H54 (cell line): ENCODE results near the gene DDR2.
A peak's percentile ranks its signal among the peaks of the same experiment; 100 is the strongest.
"Not testable (repeated sequence)": the region's sequence is repeated elsewhere in the genome, so short reads cannot be mapped to it uniquely, and the experiment has no call there.

Experiments used
- DNase-seq: peaks from one replicate; pipeline ENCODE4 v3.0.0; 2011; ENCODE audit warnings: low spot score, mixed read lengths; ENCODE audit not compliant: insufficient read length
- FAIRE-seq: peaks from 3 replicates; lab custom pipeline; 2011; peaks lifted over from hg19 to GRCh38; lab: Jason Lieb, UNC
- POLR2A ChIP-seq: IDR thresholded peaks from 2 replicates; pipeline ENCODE4 v1.6.1; 2011; ENCODE audit warnings: low read depth, mild to moderate bottlenecking, low read length

The DDR2 gene

DNA sequence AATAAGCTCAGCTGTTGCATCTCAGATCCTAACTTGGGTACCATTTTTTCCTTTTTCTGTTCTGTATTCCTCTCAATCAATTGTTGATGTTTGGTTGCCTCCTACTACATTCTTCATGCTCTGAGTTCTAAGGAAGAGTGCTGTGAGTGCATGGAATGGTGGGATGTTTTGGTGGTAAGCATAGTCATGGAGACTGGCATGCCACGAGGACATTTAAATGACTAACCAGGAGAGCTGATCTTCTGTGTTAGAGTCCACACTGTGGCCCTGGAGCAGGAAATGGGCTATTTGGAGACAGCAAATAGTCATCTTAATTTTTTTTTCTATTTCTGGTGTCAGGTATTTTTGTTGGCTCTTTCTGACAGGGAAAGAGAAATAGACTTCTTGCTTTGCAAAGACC is 88.7 kb downstream of the DDR2 start:
- DNase-seq (no peak), FAIRE-seq (no peak)
- no peak for TF ChIP-seq POLR2A

DNA sequence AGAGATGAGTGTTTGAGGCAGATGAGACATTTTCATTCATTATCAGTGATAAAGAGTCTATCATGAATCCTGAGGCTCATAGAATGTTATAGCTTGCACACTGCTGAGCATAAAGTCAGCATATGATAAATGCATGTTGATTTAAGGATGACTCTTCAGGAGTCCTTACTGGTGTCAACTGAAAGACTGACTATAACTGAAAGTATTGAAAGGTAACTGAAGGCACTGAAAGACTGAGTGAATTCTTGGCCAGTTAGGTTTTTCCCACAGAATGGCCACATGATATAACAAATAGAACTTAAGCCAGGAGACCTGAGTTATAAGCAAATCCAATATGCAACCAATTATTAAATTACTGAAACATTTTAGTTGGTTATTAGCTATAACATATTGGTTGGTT is 89.2 kb downstream of the DDR2 start:
- TF ChIP-seq POLR2A, result no peak
- DNase-seq (no peak), FAIRE-seq (no peak)

DNA sequence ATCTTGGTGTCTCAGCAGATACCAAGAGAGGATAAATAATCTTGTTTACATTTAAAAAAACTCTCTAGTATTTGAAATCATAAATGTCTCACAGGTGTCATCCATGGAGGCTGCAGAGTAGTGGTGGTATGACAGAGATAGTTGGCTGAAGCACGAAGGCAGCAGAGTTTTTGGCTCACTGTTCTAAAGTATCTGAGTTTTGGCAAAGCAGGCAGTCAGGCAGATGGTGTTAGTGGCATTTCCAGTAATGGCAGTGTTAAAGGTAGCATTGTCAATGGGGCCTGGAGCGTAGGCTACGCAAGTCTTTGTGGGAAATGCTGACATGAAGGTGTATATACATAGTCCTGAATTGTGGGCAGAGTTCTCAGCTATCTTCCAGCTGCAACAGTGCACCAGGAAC is 89.8 kb downstream of the DDR2 start:
- no peak for DNase-seq
- no peak for FAIRE-seq
- TF ChIP-seq POLR2A, result no peak

DNA sequence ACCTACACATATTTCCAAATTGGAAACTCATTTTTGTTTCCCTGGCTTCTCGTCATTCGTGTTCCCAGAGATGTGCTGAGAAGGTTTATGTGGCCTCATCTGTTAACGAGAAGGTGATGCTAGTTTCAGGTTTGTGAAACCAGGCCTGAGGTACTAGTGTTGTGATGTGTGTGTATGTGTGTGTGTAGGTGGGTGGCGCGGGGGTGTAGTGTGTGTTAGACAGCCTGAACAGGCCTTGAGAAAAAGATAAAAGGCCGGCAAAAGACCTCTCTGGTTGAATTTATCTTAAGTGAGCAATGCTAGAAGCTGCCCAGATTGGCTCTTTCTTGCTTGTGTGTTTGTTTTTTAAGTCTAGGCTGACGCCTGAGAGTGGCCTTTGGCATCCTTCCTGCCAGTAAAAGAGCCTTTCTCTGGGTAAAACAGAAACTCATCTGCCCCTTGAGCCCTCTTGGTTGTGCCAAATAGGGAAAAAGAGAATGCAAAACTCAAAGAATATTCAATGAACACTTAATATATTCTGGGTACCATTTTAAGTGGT is 92.4 kb downstream of the DDR2 start:
- DNase-seq (no peak), FAIRE-seq (no peak)
- TF ChIP-seq POLR2A, result no peak

DNA sequence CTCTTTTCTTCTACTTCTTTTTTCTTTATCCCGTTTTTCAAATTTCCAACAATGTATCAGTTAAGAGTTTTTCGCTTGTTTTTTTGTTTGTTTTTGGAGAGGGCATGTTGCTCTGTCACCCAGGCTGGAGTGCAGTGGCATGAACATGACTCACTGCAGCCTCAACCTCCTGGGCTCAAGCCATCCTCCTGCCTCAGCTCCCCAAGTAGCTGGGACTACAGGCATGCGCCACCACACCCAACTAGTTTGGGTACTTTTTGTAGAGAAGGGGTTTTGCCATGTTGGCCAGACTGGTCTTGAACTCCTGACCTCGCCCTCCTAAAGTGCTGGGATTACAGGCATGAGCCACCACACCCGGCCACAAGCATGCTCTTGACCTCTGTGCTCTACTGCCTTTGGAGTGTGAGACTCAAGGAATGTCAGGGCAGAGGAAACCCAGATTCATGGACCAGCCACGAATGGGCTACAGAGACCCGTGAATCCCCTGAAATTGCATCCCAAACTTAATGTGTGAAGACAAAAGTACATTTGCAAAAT is 93.1 kb downstream of the DDR2 start:
- DNase-seq, result no peak
- TF ChIP-seq POLR2A, result no peak
- no peak for FAIRE-seq

DNA sequence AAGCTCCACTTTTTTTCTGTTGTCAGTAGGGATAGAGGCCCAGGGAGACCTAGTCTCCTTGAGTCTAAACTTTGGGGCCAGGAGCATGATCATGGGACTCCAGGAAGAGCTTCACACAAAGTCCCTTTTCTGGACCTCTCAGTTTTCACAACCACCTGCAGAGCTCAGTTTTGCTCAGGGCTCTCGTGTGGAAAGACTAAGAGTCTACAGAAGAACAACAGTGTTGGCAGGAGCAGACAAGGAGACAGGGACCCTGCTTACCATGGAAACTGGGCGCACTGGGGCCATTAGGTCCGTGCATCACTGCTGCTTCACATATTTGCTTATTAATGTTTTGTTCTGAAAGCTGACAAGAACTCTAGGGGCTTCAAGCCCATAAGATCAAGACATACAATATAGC is 94.3 kb downstream of the DDR2 start:
- FAIRE-seq, result no peak
- TF ChIP-seq POLR2A, result no peak
- no peak for DNase-seq

DNA sequence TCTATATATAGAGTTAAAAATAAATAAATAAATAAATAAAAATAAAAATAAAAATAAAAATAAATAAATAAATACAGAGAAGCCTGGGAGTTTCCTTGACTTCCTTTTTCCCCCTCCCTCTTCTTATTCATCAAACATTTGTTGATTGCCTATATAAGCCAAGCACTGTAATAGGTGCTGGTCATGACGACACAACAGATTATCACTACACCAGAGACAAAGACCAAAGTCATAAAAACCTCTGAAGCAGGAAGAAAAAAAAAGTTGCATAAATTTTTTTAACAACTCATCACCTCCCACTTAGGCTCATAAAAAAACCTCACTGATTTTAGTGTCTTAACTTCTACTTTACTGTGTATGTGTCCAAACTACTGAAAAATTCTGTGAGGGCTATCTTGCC is 95.2 kb downstream of the DDR2 start:
- FAIRE-seq, result peak; percentile 15
- DNase-seq, result not testable (repeated sequence)

DNA sequence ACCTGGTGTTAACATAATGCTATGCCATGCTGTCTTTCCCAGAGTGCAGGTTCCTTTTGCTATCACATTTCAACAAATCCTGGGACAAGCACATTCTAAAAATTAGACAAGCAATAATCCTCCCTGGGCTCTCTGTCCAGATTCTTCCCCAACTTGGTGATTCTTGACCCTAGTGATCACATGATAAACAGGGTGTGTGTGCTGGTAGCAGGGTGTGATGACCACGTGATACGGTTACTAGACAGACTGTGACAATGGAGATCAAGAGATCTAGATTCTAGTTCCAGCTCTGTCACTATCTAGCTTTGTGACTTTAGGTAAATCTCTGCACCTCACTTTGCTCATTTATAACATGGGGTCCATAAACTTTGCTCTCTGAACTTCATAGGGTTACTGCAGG is 96.3 kb downstream of the DDR2 start:
- DNase-seq (no peak), FAIRE-seq (no peak)
- TF ChIP-seq POLR2A, result no peak

DNA sequence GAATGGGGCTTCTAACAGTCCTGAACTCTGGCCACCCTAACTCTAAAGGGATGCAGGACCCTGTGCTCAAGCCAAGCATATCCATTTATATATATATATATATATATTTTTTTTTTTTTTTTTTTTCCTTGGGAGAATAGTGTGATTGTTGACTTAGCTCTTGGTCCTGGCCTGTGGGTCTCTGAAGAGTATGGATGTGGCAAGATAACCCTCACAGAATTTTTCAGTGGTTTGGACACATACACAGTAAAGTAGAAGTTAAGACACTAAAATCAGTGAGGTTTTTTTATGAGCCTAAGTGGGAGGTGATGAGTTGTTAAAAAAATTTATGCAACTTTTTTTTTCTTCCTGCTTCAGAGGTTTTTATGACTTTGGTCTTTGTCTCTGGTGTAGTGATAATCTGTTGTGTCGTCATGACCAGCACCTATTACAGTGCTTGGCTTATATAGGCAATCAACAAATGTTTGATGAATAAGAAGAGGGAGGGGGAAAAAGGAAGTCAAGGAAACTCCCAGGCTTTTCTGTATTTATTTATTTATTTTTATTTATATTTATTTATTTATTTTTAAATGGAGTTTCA is 97.0 kb downstream of the DDR2 start:
- not testable (repeated sequence) for FAIRE-seq, DNase-seq

DNA sequence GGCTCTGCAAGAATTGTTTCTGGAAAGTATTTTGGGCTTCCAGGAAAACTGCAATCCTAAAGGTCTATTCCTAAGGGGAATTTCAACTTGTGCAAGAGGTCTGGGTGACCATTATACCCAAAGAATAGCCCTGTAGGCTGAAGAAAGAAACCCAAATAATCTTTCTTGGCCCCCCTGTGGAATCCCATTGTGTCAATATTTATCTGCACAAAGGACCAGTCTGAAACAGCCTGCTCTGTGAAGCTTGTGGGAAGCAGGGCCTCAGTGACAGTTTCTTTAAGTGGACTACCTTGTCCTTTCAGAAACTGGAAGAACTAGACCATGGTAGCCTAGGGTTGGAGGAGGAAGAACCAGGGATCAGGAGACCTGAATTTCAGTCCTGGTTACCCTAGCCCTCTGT is 99.8 kb downstream of the DDR2 start:
- TF ChIP-seq POLR2A, result no peak
- no peak for FAIRE-seq
- no peak for DNase-seq

DNA sequence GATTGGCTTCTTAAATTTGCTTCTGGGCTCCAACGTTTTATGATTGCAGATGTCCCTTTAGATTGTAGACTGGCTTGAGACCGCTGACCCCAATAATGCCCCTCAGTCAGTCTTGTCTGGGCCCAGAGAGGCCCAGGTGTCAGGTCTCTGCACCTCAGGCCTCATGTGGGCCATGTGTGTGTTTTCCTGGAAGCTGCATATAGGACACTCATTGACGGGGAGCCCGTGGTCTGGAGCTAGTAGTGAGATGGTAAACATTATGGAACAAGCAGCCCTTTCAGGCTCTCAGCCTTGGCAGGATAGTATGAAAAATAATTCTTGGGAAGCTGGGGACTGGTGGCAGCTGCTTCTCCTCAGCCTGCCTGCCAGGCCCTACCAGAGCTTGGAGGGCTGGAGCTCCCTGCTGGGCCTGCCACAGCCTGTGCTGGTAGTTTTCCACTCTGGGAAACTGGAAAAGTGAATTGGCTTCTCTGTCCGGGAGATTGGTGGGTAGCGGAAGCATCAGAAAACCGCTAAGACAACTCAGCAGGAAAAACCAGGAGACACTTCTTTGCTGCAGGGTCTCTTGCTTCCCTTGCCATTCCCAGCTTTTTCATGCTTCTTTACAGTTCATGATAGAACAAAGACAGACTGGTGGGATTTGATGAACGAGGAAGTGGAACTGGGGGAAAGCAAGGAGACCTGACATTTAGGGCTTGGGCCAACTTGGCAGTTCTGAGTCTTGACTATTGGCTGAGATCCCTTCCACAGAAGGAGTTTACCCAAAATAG is 100.5 kb downstream of the DDR2 start:
- TF ChIP-seq POLR2A, result no peak
- FAIRE-seq (no peak), DNase-seq (no peak)

DNA sequence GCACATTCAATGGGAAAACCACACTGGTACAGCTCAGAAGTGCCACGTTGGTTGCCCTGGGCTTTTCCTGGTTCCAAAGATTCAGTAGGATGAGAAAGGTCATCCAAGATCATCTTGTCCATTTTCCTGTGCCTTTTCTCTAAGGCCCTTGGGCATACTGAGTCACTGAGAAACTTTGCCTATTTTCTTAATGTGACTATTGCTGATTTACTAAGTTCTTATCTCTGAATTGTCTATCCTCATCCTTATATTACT is 101.0 kb downstream of the DDR2 start:
- DNase-seq (no peak), FAIRE-seq (no peak)
- TF ChIP-seq POLR2A, result no peak

DNA sequence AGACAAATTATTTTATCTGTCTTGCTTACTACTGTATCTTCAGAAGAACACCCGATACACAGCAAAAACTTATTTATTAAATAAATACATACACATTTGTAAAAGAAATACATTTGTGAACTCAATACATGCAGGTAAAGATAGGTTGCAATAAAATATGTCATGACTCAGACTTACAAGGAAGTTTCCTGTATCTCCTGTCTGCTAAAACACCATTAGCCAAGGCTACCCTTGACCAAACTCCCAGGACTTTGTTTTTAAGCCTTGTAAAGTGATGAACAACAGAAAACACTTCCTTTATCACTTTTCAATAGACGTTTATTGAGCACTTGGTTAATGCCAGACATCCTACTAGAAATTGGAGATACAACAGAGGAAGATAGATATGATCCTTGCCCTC is 101.8 kb downstream of the DDR2 start:
- TF ChIP-seq POLR2A, result no peak
- DNase-seq, result no peak
- FAIRE-seq, result no peak

DNA sequence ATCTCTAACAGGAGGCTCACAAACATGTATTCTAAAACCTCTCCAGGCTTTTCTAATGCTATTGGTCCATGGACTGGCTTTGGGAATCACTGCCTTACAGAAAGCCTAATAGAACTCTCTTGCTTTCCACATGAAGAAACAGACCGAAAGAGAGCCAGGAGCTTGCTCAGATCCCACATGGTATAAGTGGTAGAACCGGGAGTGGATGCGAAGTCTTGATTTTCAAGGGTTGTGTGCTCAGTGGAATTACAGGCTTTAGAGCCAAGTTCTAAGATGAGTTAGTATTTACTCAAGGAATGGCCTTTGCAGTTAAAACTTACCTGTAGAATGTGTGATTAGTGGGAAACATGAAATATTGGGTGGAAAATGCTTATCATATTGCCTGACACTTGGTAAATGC is 103.9 kb downstream of the DDR2 start:
- no peak for FAIRE-seq
- no peak for DNase-seq
- TF ChIP-seq POLR2A, result no peak

DNA sequence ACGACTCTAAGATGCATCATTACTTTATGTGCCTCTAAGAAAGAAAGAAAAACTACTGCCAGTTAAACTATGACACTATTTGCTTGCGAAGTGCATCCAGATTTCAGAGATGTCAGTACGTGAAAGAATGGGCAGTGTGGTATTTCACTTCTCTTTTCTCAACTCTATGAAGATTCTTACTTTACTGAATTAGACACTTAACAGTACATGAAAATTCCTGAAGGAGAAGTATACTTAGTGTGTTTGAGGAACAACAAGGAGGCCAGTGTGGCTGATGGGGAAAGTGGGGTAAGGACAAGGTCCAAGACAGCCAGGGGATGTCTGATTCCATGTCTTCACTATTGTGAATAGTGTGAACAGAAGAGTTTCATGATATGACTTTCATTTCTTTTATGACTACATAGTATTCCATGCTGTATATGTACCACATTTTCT is 104.4 kb downstream of the DDR2 start:
- no peak for FAIRE-seq
- no peak for DNase-seq
- no peak for TF ChIP-seq POLR2A
